Fibroblast of the aortic adventitia (primary cell): Measurements from ENCODE around the gene SACS. TPM values are rescaled to one million over a fixed set of nuclear protein-coding genes. Genes with fewer than 3 reads are reported as not detected.

Source experiments
- DNase-seq: peaks from one replicate; pipeline ENCODE4 v3.0.0-alpha.2; 2010; ENCODE audit warnings: low read depth
- H3K4me3 ChIP-seq: 2 replicates; pipeline ENCODE4 v1.5.1; 2011; ENCODE audit warnings: low read depth, mild to moderate bottlenecking, control low read depth, low read length, moderate library complexity
- total RNA-seq: library from RNA; depleted of rRNA; stranded (reverse); fragments of >200 nt; gene quantifications from 2 replicates; pipeline ENCODE4 v1.2.3, GENCODE V29; 2012; ENCODE audit warnings: low replicate concordance
- TF ChIP-seq, protein P1 (sequence below): IDR thresholded peaks from 2 replicates; pipeline ENCODE4 v1.5.1; 2011; ENCODE audit warnings: mild to moderate bottlenecking, low read length, control low read depth, inconsistent platforms; ENCODE audit not compliant: insufficient read depth

SACS gene
- total RNA-seq, 1 donor: 66.2 TPM

DNA sequence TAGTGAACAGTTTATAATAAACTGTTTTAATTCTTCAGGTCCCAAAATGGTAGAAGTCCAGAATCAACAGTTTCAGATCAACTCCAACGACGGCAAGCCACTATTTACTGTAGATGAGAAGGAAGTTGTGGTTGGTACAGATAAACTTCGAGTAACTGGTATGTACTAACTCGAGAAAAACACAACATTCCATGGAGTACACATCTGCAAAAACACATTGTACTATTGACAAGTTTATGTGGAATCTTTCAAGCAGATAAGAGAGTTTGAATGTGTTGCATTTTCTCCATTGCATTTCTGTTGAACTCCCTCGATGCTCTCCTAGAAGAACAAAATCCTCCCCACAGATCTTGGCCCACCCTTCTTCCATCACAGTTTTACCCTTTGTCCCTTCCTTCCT lies 154.2 kb downstream of the SACS start:
- TF ChIP-seq, protein P1, sequence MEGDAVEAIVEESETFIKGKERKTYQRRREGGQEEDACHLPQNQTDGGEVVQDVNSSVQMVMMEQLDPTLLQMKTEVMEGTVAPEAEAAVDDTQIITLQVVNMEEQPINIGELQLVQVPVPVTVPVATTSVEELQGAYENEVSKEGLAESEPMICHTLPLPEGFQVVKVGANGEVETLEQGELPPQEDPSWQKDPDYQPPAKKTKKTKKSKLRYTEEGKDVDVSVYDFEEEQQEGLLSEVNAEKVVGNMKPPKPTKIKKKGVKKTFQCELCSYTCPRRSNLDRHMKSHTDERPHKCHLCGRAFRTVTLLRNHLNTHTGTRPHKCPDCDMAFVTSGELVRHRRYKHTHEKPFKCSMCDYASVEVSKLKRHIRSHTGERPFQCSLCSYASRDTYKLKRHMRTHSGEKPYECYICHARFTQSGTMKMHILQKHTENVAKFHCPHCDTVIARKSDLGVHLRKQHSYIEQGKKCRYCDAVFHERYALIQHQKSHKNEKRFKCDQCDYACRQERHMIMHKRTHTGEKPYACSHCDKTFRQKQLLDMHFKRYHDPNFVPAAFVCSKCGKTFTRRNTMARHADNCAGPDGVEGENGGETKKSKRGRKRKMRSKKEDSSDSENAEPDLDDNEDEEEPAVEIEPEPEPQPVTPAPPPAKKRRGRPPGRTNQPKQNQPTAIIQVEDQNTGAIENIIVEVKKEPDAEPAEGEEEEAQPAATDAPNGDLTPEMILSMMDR: no peak
- H3K4me3 ChIP-seq: no peak overlapping the region
- DNase-seq: no peak

Other genes starting within 250 kb of the SACS start
- gene TNFRSF19, start 136.7 kb upstream of the SACS start, total RNA-seq: 0.08 and 7.3 TPM in 2 replicates